Stimulated activated CD8-positive, alpha-beta memory T cell treated with anti-CD3 and anti-CD28 coated beads, Interleukin-2, amount 100 ng/mL, for 48 hours (primary cell): ENCODE measurements around the gene NUP43.
A peak's percentile ranks its signal among the peaks of the same experiment; 100 is the strongest.
"Not testable (repeated sequence)": the region's sequence is repeated elsewhere in the genome, so short reads cannot be mapped to it uniquely, and the experiment has no call there.

Experiments used
- DNase-seq, 2 donors: peaks; one replicate each; pipeline ENCODE4 v3.0.0-alpha.2; 2020; ENCODE audit warnings: low read depth in 2 of 2

NUP43 gene

DNA sequence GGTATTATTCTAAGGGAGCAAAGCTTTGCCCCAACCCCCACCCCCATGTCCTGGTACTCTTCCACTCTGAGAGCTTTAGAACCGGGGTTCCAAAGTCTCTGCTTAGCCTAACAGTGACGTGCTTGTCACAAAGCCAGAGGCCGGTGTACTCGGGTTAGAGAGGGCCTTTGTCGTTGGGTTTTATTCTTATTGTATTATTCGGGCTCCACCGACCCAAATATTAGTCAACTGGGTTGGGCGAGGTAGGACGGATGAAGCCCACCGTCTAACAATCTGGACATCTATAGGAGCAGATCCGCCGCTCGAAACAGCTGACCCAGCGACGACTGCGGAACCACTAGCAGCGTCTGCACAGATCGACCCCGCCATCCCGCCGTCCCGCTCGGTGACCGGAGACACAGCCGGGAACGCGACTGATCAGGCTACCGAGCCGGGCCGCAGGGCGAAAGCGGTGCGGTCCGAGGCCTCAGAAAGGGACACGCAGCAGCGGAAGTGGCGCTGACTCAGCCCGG lies 2.8 kb upstream of the NUP43 start:
- DNase-seq = not testable (repeated sequence)

- not testable (repeated sequence) for DNase-seq
These were observed 1.1 kb downstream of the NUP43 start for GRCh38 chr6:149745252-149745651.

DNA sequence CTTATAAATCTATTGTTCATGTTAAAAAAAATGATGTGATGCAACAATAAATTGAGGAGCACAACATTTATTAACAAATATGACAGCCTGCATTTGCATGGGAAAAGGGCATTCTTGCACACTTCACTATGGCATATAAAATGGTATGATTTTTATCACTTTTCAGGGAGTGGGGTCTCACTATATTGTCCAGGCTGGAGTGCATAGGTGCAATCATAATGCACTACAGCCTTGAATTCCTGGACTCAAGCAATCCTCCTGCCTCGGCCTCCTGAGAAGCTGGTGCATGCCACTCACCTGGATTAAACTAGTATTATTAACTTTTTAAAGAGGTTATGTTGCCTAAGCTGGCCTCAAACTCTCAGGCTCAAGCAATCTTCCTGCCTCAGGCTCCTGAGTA lies 11.4 kb downstream of the NUP43 start:
- no peak for DNase-seq

- no peak for DNase-seq
These were observed 13.1 kb downstream of the NUP43 start for GRCh38 chr6:149733089-149733720.

DNA sequence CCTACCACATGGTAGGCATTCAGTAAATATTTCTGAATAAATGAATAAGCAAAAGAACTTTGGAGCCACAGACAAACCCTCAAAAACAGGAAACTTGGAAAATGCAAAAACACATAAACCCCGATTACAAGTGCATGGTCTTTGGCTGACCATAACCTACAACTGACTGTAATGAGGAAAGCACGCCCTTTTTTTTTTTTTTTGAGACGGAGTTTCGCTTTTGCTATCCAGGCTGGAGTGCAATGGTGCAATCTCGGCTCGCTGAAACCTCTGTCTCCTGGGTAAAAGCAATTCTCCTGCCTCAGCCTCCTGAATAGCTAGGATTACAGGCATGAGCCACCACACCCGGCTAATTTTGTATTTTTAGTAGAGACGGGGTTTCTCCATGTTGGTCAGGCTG lies 16.5 kb downstream of the NUP43 start:
- no peak for DNase-seq

DNA sequence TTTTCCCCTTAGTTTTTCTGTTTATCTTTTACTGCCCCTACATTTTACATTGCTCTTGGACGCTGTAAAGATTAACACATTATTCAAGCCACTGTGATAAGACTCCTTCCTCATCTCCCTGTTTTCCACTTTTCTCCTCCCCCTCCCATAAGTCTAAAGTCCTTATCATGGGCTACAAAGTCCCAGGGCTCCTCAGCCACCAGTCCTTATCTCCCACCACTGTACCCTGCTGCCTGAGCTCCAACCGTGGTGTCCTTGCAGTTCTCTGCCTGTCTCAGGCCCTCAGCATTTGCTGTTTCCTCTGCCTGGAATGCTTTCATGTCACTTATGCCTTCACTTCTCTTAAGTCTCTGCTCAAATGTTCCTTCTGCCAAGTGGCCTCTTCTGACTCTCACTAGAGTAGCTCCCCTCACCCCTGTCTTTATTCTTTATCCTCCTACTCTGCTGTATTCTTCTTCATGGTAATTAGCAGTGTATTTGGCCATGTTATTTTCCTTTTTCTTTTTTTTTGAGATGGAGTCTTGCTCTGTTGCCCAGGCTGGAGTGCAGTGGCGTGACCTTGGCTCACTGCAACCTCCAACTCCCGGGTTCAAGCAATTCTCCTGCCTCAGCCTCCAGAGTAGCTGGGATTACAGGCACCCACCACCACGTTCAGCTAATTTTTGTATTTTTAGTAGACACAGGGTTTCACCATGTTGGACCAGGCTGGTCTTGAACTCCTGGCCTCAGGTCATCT lies 17.7 kb downstream of the NUP43 start:
- DNase-seq = no peak

- DNase-seq = no peak
These were observed 18.4 kb downstream of the NUP43 start for GRCh38 chr6:149727793-149728498.

- DNase-seq = no peak
These were observed 20.5 kb downstream of the NUP43 start for GRCh38 chr6:149725785-149726184.

GRCh38 chr6:149723771-149724417 lies 22.4 kb downstream of the NUP43 start:
- no peak for DNase-seq

DNA sequence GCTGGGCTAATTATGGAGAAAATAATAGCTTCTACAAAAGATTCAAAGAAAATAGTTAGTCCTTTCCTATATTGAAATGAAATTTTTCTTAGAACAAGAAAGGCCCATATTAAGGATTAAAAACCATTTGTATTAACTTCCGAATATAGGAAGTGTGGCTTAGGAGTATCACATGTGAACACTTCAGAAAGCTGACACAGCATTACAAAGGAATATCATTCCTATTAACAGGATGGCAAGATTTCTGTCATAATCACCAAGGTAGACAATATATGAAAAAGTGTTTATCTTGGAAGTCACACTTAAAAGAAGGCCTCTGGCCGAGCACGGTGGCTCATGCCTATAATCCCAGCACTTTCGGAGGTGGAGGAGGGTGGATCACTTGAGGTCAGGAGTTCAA lies 23.1 kb downstream of the NUP43 start:
- DNase-seq = no peak

DNA sequence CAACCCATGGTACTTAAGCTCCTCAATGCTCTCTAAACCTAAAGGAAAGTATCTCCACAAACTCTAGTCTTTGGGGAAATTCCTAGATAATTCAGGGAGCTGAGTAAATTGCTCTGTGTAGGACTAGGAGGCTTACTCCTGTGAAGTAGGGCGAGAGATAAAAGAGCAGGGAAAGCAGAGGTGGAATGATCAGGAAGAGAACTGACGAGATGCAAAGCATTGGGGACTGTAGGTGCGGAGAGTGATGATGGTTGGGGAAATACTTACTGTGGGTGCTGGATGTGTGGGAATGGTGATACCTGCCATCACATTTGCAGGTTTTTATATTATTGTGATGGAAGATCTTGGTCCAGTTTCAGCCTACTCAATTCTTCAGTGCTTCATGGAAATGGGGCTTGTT lies 26.8 kb downstream of the NUP43 start:
- DNase-seq = no peak

- DNase-seq = peak; percentile 90
These were observed 28.5 kb downstream of the NUP43 start, which contains the start of gene LATS1 for GRCh38 chr6:149717588-149718458. Gene LATS1, minus strand, starts transcription at chr6:149718101. Its CDS starts 15,975 bp downstream, at chr6:149702126.

GRCh38 chr6:149717255-149717587 lies 29.1 kb downstream of the NUP43 start:
- DNase-seq = no peak

- DNase-seq = no peak
These were observed 30.0 kb downstream of the NUP43 start for GRCh38 chr6:149716181-149716963.

DNA sequence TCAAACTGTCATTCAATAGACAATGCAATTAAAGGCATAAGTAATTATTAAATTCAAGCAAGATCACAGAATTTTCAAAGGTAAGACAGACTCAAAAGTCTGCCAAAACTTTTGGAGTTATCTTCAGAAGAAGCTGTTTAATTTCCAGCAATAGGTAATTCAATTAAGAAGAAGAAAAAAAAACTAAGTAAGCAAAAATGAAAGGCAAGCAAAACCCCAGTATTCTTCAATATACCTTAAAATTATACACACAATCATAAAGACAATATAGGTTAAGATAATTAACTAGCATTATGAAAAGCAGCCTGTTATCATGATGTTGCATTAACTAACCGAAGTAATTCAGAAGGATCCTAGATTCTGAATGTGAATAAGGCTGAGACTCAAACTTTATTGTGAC lies 31.9 kb downstream of the NUP43 start:
- no peak for DNase-seq

DNA sequence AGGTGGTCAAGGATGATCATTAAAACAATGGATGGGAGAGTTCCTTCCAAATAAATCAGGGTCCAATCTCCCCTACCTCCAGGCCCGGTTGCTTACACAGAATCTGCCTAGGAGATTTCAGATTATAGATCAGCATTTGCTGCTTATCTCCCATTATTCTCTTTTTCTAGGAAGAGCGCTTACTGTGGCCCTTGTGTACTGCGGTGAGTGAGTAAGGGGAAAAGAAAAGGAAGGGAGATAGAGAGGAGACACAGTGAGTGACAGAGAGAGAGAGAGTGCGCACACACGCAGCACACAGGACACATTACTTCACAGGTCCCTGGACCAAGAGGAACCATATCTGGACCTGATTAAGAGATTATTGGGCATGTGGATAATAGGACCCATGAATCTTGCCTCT lies 34.6 kb downstream of the NUP43 start:
- DNase-seq = no peak

DNA sequence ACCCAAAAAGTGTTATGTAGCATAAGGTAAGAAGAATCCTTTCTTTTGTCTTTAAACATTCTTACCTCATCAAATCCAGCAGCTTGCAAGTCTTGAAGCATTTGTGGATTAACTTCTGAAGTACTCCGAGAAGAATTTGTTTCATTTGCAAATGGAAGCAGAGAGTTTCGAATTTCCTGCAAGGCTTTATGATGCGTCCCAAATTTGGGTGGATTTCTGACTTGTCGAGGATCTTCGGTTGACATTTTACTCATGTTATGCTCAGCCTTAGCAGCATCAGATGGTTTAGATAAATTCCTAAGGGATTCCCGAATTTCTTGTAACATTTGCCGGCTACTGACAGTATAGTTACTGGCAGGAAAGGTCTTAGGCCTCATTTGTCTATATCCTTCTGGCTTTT lies 44.6 kb downstream of the NUP43 start:
- no peak for DNase-seq

DNA sequence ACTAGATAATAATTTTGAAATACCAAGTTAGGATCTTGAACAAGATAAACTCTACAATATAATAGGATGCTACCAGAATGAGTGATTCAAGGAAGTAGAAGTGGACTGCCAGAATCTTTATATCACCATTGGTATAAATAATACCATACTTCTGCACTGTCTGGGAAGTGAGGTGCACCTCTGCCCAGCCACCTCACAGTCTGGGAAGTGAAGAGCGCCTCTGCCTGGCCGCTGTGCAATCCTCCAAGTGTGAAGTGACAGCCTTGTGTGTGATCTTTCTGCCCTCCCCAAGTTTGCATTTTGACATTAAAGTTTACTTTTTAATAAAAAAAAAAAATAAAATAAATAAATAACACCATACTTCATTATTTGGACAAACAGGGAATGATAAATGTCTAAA lies 47.2 kb downstream of the NUP43 start:
- DNase-seq = no peak

GRCh38 chr6:149698175-149698574 lies 48.2 kb downstream of the NUP43 start:
- DNase-seq = no peak

DNA sequence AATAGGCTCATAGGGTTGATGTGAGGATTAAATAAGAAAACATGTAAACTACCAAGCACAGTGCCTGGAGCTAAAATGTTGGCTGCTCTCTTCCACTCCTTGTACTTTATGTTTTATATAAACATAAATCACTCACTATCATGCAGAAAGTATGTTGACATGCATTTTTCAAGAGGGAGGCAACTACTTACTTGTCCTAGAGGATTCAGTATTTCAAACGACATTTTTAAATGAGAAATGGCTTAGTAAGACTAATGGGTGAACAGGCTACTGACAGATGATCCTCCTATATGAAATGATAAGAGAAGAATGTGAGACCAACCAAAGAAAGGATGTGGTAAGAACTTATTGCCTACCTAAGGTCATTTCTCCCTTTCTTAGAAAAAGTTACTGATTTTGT lies 49.4 kb downstream of the NUP43 start:
- no peak for DNase-seq

DNA sequence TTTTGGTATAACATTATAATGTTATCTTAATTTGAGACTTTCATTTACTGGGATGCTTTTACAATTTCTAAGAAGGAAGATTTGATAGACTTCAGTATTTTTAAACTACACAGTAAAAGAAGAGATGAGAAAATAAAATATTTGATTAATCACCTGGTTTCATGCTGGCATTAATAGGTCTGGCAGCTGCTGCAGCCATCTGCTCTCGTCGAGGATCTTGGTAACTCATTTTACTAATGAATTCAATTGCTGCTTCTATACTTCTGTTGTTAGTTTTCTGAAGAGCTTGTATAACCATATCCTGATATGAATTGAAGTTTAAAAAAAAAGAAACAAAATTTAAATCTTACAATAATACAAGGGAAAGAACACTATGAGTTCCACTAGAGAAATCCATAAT lies 51.4 kb downstream of the NUP43 start:
- no peak for DNase-seq
